ENCODE data around the gene ZNF292. TPM values are rescaled to one million over a fixed set of nuclear protein-coding genes. Genes with fewer than 3 reads are reported as not detected.

Gene ZNF292
- total and polyA plus RNA-seq, 2 donors (not counting 1 experiment from before 2014, with no cell fraction given): 14.3 to 23.6 TPM

- no peaks in the 10 kb centered on the region for H3K4me1 ChIP-seq (ENCODE audit: control insufficient read depth, extremely low read depth, insufficient read depth, low read length)
- H3K79me2 ChIP-seq (ENCODE audit: control insufficient read depth, insufficient read depth, low read length): no peaks in the 10 kb centered on the region
- no peak for TF ChIP-seq EZH2 (IDR thresholded peaks at IDR 0.05; ENCODE audit: low read length, missing control alignments)
- no peak for TF ChIP-seq CTCF (conservative IDR thresholded peaks at IDR 0.05 in 1 of 2, IDR thresholded peaks at IDR 0.05 in 1 of 2; ENCODE audit: low read depth in 1 of 2, low read length in 2 of 2)
- no peak overlapping the region for H3K27ac ChIP-seq (ENCODE audit: insufficient read depth, low read length)
- no peak overlapping the region for H2AFZ ChIP-seq (ENCODE audit: low read length)
- H3K36me3 ChIP-seq (ENCODE audit: control insufficient read depth, insufficient read depth, low read length): no peaks in the 10 kb centered on the region
- no peak overlapping the region for H3K9ac ChIP-seq (ENCODE audit: insufficient read depth, low read length)
- H3K4me2 ChIP-seq (ENCODE audit: extremely low read depth, insufficient read depth, low read length): no peak overlapping the region
- no peaks in the 10 kb centered on the region for H4K20me1 ChIP-seq (ENCODE audit: control insufficient read depth, extremely low read depth, insufficient read depth, low read length)
- H3K4me3 ChIP-seq (replicated peaks in 1 of 4; ENCODE audit: control extremely low read depth in 1 of 4, insufficient read depth in 1 of 4, low read depth in 3 of 4, low read length in 4 of 4): no peak overlapping the region
- no peak for DNase-seq (ENCODE audit: low read depth in 2 of 2)
- peaks cover 2% of the 10 kb centered on the region for H3K27me3 ChIP-seq (ENCODE audit: control insufficient read depth, insufficient read depth, low read length)
- H3K9me3 ChIP-seq (ENCODE audit: control insufficient read depth, insufficient read depth, low read depth, low read length): no peaks in the 10 kb centered on the region
These were observed 157.5 kb downstream of the ZNF292 start for GRCh38 chr6:87312860-87313259.

Other genes with a start within 250 kb of the ZNF292 start
- gene HTR1E, start 218.0 kb upstream of the ZNF292 start, total RNA-seq: not detected in 2 replicates
- not detected in 2 replicates for gene HTR1E, start 218.0 kb upstream of the ZNF292 start, polyA plus RNA-seq
- not detected in 2 replicates for gene CGA, start 60.5 kb upstream of the ZNF292 start, total RNA-seq
- gene CGA, start 60.5 kb upstream of the ZNF292 start, polyA plus RNA-seq: 0.09 and 0.18 TPM in 2 replicates
- 6.4 and 7.8 TPM in 2 replicates for gene SMIM8, start 167.0 kb downstream of the ZNF292 start, total RNA-seq
- gene SMIM8, start 167.0 kb downstream of the ZNF292 start, polyA plus RNA-seq: 3.5 and 5.4 TPM in 2 replicates
- not detected in 2 replicates for gene GJB7, start 173.7 kb downstream of the ZNF292 start, total RNA-seq
- not detected in 2 replicates for gene GJB7, start 173.7 kb downstream of the ZNF292 start, polyA plus RNA-seq
- 1.8 and 2.8 TPM in 2 replicates for gene C6orf163, start 189.2 kb downstream of the ZNF292 start, total RNA-seq
- gene C6orf163, start 189.2 kb downstream of the ZNF292 start, polyA plus RNA-seq: 0.18 and 0.33 TPM in 2 replicates